ENCODE measurements around the gene TROAP. TPM values are rescaled to one million over a fixed set of nuclear protein-coding genes. Genes with fewer than 3 reads are reported as not detected.

Gene TROAP
- total RNA-seq, 4 donors from 2014 or later: 0.30 to 6.5 (median 3.1) TPM; not detected in 1

DNA sequence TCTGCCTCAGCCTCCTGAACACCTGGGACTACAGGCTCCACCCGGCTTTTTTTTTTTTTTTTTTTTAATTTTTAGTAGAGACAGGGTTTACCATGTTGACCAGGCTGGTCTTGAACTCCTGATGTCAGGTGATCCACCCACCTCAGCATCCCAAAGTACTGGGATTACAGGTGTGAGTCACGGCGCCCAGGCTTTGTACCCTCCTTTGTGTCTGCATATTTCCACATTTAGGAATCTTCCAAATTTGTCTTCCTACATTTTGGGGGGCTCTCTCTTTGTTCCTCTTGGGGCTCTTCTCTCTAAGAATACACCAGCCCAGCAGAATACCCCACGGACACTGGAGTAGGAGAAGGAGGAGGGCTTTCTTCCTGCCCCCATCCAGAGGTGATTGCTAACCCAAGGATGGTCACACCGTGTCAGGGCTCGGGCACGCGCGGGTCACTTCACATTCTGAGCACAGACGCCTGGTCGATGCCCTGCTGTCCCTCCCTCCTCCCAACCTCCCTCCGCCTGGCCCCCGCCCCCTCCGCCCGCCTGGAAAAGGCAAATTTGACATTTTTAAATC is 21.5 kb downstream of the TROAP start:
- WGBS, 2 donors: 29 to 34% methylated on average over 15 of the region's 15 CpGs
- TF ChIP-seq EP300 (IDR thresholded peaks at IDR 0.05) (no peak), POLR2A (IDR thresholded peaks at IDR 0.05) (no peak), CTCF (IDR thresholded peaks at IDR 0.05) (no peak)
- no peaks in the 10 kb centered on the region for H3K36me3 ChIP-seq
- no peak for DNase-seq (ENCODE audit: low spot score in 2 of 2)
- peaks cover 10 to 92% of the 10 kb centered on the region in 2 donors for H3K27me3 ChIP-seq
- H3K27ac ChIP-seq: no peak overlapping the region
- no peaks in the 10 kb centered on the region for H3K9me3 ChIP-seq
- no peak overlapping the region for H3K4me3 ChIP-seq
- peaks cover 0 to 59% (median 47%) of the 10 kb centered on the region in 4 donors for H3K4me1 ChIP-seq

DNA sequence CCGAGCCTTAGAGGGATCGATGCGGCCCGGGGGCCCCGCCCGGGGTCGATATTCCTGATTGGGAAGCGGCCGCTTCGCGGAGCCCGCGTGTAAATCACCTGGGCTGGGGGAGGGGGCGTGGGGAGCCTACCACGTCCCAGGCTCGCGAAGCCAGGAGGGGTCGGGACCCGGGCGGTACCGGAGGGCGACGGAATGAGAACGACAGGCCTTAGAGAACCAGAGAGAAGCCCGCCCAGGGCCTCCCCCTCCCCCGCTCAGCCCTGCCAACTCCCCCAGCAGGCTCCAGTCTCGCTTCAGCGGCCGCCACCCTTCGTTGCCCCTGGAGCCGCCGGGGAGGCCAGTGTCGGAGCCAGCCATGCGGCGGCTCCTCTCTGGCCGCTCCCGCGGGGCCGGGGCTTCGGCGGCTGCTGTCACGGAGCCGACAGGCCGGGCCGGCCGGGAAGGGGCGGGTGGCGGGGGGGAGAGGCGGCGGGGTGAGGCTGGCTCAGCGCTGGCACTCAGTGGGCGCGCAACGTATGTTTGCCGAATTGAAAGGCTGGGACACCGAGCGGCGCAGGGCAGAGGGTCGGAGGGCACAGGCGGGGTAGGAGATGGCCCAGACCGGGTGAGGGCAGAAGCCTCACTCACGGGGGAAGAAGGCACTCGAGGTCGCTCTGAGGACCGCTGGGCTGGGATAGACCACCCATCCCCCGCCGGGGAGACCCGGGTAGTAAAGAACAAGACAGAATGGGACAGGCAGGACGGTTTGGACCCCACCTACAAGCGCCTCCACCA is 22.2 kb downstream of the TROAP start:
- peaks cover 10 to 94% of the 10 kb centered on the region in 2 donors for H3K27me3 ChIP-seq
- 1 to 7% methylated on average over 32 to 44 of the region's 70 CpGs for WGBS, 2 donors
- DNase-seq (ENCODE audit: low spot score in 2 of 2): no peak
- H3K9me3 ChIP-seq: no peaks in the 10 kb centered on the region
- peaks cover 0 to 59% (median 47%) of the 10 kb centered on the region in 4 donors for H3K4me1 ChIP-seq
- H3K27ac ChIP-seq: no peak overlapping the region
- no peaks in the 10 kb centered on the region for H3K36me3 ChIP-seq
- peak overlapping the region; percentile 17 to 45 (median 21) for H3K4me3 ChIP-seq
- no peak for TF ChIP-seq CTCF (IDR thresholded peaks at IDR 0.05)
- TF ChIP-seq EP300 (IDR thresholded peaks at IDR 0.05): no peak
- TF ChIP-seq POLR2A (IDR thresholded peaks at IDR 0.05): no peak

DNA sequence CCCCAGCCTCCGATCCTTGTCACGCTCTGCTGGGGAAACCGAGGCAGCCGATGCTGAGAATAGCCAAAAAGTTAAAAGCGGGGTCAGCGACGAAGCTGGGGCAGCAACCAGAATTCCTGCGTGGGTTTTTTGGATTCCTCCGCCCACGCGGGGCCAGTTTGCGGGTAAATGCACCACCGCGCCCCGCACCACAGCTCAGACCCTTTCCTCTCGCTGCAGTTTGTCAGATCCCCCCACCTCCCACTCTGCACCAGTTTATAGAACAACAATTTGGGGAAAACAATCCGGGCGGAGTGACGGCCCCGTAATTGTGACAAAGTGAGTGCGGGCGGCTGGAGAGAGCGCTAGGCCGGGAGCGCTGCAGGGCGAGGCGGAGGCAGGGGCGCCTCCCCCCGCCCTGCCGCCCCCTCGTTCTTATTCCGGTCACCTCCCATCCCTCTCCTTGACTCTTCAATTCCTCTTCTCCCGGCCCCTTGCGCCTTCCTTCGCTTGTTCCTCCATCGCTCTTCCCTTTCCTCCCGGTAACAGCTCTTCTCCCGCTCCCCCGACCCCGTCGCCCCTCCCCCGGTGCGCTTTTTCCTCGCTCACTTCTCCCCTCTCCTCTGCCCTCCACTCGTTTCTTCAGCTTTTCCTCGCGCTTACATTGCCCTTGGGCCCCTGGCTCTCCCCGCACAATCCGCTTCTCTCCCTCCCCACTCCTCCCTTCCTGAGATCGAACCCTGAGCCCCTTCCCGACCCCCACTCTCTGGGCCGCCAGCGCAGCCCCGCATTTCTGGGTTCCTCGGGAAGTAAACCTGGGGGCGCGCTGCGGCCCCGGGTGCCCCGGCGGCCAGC is 23.0 kb downstream of the TROAP start:
- H3K9me3 ChIP-seq: no peaks in the 10 kb centered on the region
- H3K36me3 ChIP-seq: no peaks in the 10 kb centered on the region
- H3K4me3 ChIP-seq: peak overlapping the region; percentile 17 to 45 (median 21)
- WGBS, 2 donors: 1 to 3% methylated on average over 61 of the region's 61 CpGs
- DNase-seq (ENCODE audit: low spot score in 2 of 2): no peak
- TF ChIP-seq CTCF (IDR thresholded peaks at IDR 0.05): no peak
- TF ChIP-seq EP300 (IDR thresholded peaks at IDR 0.05): no peak
- no peak for TF ChIP-seq POLR2A (IDR thresholded peaks at IDR 0.05)
- peaks cover 10 to 96% of the 10 kb centered on the region in 2 donors for H3K27me3 ChIP-seq
- H3K4me1 ChIP-seq: peaks cover 0 to 59% (median 47%) of the 10 kb centered on the region in 4 donors
- no peak overlapping the region for H3K27ac ChIP-seq

DNA sequence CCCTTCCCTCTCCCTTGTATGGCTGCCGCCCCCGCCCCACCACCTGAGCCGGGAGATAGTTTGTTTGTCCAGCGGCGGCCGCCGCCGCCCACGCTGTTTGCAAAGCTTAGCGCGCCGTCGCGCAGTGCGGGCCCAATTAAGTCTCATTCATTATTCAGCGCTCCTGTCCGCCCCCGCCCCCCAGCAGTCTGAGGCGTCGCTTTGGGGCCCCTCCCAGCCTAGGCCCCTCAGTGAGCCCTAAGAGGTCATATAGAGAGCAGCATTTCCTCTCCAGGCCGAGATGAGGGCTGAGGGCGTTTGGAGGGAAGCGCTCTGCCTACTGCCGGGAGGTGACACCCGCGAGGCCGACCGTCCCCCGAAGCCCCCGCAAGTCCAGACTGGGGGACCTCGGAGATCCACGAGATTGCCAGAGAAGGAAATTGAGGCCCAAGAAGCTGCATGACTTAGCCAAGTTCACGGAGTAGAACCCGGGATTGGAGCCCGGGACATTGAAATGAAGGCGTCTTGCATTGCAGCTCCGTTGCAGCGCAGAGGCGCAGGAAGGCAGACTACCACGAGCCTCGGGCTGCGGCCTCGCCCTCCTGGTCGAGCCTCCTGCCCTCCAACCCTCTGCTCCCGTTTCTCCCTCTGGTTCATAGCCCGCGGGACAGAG is 23.7 kb downstream of the TROAP start, which contains the start of gene DNAJC22:
Gene DNAJC22, plus strand, starts transcription at position 230 of the 652 bp plus-strand sequence. CDS start 1,985 bp downstream, outside the sequence.
- DNase-seq (ENCODE audit: low spot score in 2 of 2): no peak
- 2 to 4% methylated on average over 31 to 39 of the region's 47 CpGs for WGBS, 2 donors
- no peaks in the 10 kb centered on the region for H3K36me3 ChIP-seq
- H3K9me3 ChIP-seq: no peaks in the 10 kb centered on the region
- H3K27ac ChIP-seq: no peak within 1 kb of the TSS
- TF ChIP-seq CTCF (IDR thresholded peaks at IDR 0.05): no peak
- TF ChIP-seq POLR2A (IDR thresholded peaks at IDR 0.05): no peak
- peak within 1 kb of the TSS in 3 of 4 donors; percentile 18 to 45 (median 24) for H3K4me3 ChIP-seq
- peaks cover 10 to 100% of the 10 kb centered on the region in 2 donors for H3K27me3 ChIP-seq
- H3K4me1 ChIP-seq: peaks cover 0 to 57% (median 47%) of the 10 kb centered on the region in 4 donors

All from tibial nerve (tissue), 4 donors.